ENCODE data around the gene PRKACG.

PRKACG gene

GRCh38 chr9:68964102-68964541 is 49.8 kb downstream of the PRKACG start:
- DNase-seq: no peak
- Histone ChIP-seq H3K27me3 (ENCODE audit: insufficient read depth, low read length) (no peaks in the 10 kb centered on the region), H3K4me2 (ENCODE audit: low read length) (no peak overlapping the region), H2AFZ (ENCODE audit: insufficient read depth, low read length, poor library complexity) (no peak overlapping the region), H3K4ac (ENCODE audit: low read depth, low read length) (no peak overlapping the region), H3K79me2 (ENCODE audit: control insufficient read depth, insufficient read depth, low read length, poor library complexity) (no peaks in the 10 kb centered on the region), H3K4me1 (ENCODE audit: control insufficient read depth in 1 of 2, insufficient read depth in 2 of 2, low read length in 2 of 2) (no peaks in the 10 kb centered on the region), H2BK5ac (ENCODE audit: low read depth, low read length, poor library complexity) (no peak overlapping the region), H3K18ac (ENCODE audit: low read length) (no peak overlapping the region), H4K8ac (ENCODE audit: low read depth, low read length) (no peak overlapping the region), H2BK12ac (ENCODE audit: low read length) (no peak overlapping the region), H3K4me3 (ENCODE audit: low read depth, low read length) (no peak overlapping the region), H3K9ac (ENCODE audit: low read length) (no peak overlapping the region), H3K27ac (ENCODE audit: low read depth, low read length) (no peak overlapping the region), H3K23ac (ENCODE audit: low read length) (no peak overlapping the region), H3K9me3 (ENCODE audit: insufficient read depth, low read depth, low read length) (no peaks in the 10 kb centered on the region), H3K36me3 (ENCODE audit: control insufficient read depth in 1 of 2, insufficient read depth in 2 of 2, low read length in 2 of 2) (no peaks in the 10 kb centered on the region), H3K14ac (ENCODE audit: low read length) (no peak overlapping the region), H3K79me1 (ENCODE audit: low read length) (no peaks in the 10 kb centered on the region), H2BK120ac (ENCODE audit: insufficient read depth, low read length, poor library complexity) (no peak overlapping the region), H4K12ac (ENCODE audit: low read depth, low read length) (no peak overlapping the region), H2AK5ac (ENCODE audit: low read length) (no peak overlapping the region), H4K91ac (ENCODE audit: low read depth, low read length) (no peak overlapping the region)
- WGBS (ENCODE audit: extremely low coverage, insufficient coverage, insufficient read length): no CpG with 5 or more reads among the region's 3 CpGs

- H3K4me2 ChIP-seq (ENCODE audit: low read length): no peak overlapping the region
- H3K14ac ChIP-seq (ENCODE audit: low read length): no peak overlapping the region
- no peaks in the 10 kb centered on the region for H3K36me3 ChIP-seq (ENCODE audit: control insufficient read depth in 1 of 2, insufficient read depth in 2 of 2, low read length in 2 of 2)
- H3K27me3 ChIP-seq (ENCODE audit: insufficient read depth, low read length): no peaks in the 10 kb centered on the region
- H4K91ac ChIP-seq (ENCODE audit: low read depth, low read length): no peak overlapping the region
- no peaks in the 10 kb centered on the region for H3K79me2 ChIP-seq (ENCODE audit: control insufficient read depth, insufficient read depth, low read length, poor library complexity)
- H4K12ac ChIP-seq (ENCODE audit: low read depth, low read length): no peak overlapping the region
- H2BK120ac ChIP-seq (ENCODE audit: insufficient read depth, low read length, poor library complexity): no peak overlapping the region
- H3K9ac ChIP-seq (ENCODE audit: low read length): no peak overlapping the region
- no peak overlapping the region for H3K23ac ChIP-seq (ENCODE audit: low read length)
- no peak overlapping the region for H3K4me3 ChIP-seq (ENCODE audit: low read depth, low read length)
- H2AFZ ChIP-seq (ENCODE audit: insufficient read depth, low read length, poor library complexity): no peak overlapping the region
- H3K79me1 ChIP-seq (ENCODE audit: low read length): no peaks in the 10 kb centered on the region
- H3K27ac ChIP-seq (ENCODE audit: low read depth, low read length): no peak overlapping the region
- H3K9me3 ChIP-seq (ENCODE audit: insufficient read depth, low read depth, low read length): no peaks in the 10 kb centered on the region
- no peaks in the 10 kb centered on the region for H3K4me1 ChIP-seq (ENCODE audit: control insufficient read depth in 1 of 2, insufficient read depth in 2 of 2, low read length in 2 of 2)
- H3K18ac ChIP-seq (ENCODE audit: low read length): no peak overlapping the region
- no peak overlapping the region for H2AK5ac ChIP-seq (ENCODE audit: low read length)
- no peak overlapping the region for H3K4ac ChIP-seq (ENCODE audit: low read depth, low read length)
- no peak overlapping the region for H2BK5ac ChIP-seq (ENCODE audit: low read depth, low read length, poor library complexity)
- no CpG with 5 or more reads among the region's 3 CpGs for WGBS (ENCODE audit: extremely low coverage, insufficient coverage, insufficient read length)
- no peak overlapping the region for H4K8ac ChIP-seq (ENCODE audit: low read depth, low read length)
- H2BK12ac ChIP-seq (ENCODE audit: low read length): no peak overlapping the region
- DNase-seq: no peak
These were observed 50.5 kb downstream of the PRKACG start for GRCh38 chr9:68963416-68963815.

Data from trophoblast cell (in vitro differentiated cells and primary cell).